WTC11 (cell line): ENCODE results near the gene PER1. TPM values are rescaled to one million over a fixed set of nuclear protein-coding genes. Genes with fewer than 3 reads are reported as not detected.

Experiments used
- ATF1 ChIP-seq: sonication (generic); formaldehyde crosslinking; IDR thresholded peaks from 2 replicates; pipeline ENCODE4 v1.8.1; 2023; ENCODE audit warnings: mild to moderate bottlenecking, moderate library complexity, missing genetic modification reagents
- CBFB ChIP-seq: sonication (generic); formaldehyde crosslinking; IDR thresholded peaks from 2 replicates; pipeline ENCODE4 v1.8.1; 2022; ENCODE audit warnings: mild to moderate bottlenecking, low read depth, missing genetic modification reagents
- CREM ChIP-seq: sonication (generic); formaldehyde crosslinking; IDR thresholded peaks from 2 replicates; pipeline ENCODE4 v1.8.1; 2022; ENCODE audit warnings: mild to moderate bottlenecking, missing genetic modification reagents, moderate library complexity
- E2F5 ChIP-seq: sonication (generic); formaldehyde crosslinking; IDR thresholded peaks from 2 replicates; pipeline ENCODE4 v1.8.1; 2022; ENCODE audit warnings: mild to moderate bottlenecking, moderate library complexity, missing genetic modification reagents
- ESRRA ChIP-seq: sonication (generic); formaldehyde crosslinking; IDR thresholded peaks from 2 replicates; pipeline ENCODE4 v1.8.1; 2022; ENCODE audit warnings: mild to moderate bottlenecking, missing genetic modification reagents, borderline replicate concordance
- FOXJ3 ChIP-seq: sonication (generic); formaldehyde crosslinking; IDR thresholded peaks from 2 replicates; pipeline ENCODE4 v1.9.0; 2021; ENCODE audit warnings: missing genetic modification reagents, mild to moderate bottlenecking, borderline replicate concordance
- FOXK1 ChIP-seq: sonication (generic); formaldehyde crosslinking; IDR thresholded peaks from 2 replicates; pipeline ENCODE4 v1.8.0; 2022; ENCODE audit warnings: mild to moderate bottlenecking, moderate library complexity, missing genetic modification reagents
- FOXP1 ChIP-seq: sonication (generic); formaldehyde crosslinking; IDR thresholded peaks from 2 replicates; pipeline ENCODE4 v1.8.0; 2022; ENCODE audit warnings: missing genetic modification reagents, mild to moderate bottlenecking, moderate library complexity, borderline replicate concordance
- FOXP4 ChIP-seq: sonication (generic); formaldehyde crosslinking; IDR thresholded peaks from 2 replicates; pipeline ENCODE4 v1.8.0; 2022; ENCODE audit warnings: mild to moderate bottlenecking, missing genetic modification reagents
- MYBL2 ChIP-seq: sonication (generic); formaldehyde crosslinking; IDR thresholded peaks from 2 replicates; pipeline ENCODE4 v1.8.1; 2023; ENCODE audit warnings: mild to moderate bottlenecking, moderate library complexity, missing genetic modification reagents
- NFYB ChIP-seq: sonication (generic); formaldehyde crosslinking; conservative IDR thresholded peaks from 2 replicates; pipeline ENCODE4 v1.8.0; 2022; ENCODE audit warnings: low read depth, missing genetic modification reagents
- NR3C1 ChIP-seq: sonication (generic); formaldehyde crosslinking; conservative IDR thresholded peaks from 2 replicates; pipeline ENCODE4 v1.8.1; 2023; ENCODE audit warnings: low read depth, mild to moderate bottlenecking, missing genetic modification reagents
- OVOL2 ChIP-seq: fragments of 250-450 bp; sonication (Bioruptor Pico); IDR thresholded peaks from 2 replicates; pipeline ENCODE4 v1.9.0; 2021; ENCODE audit warnings: mild to moderate bottlenecking, borderline replicate concordance
- PRDM15 ChIP-seq: sonication (generic); formaldehyde crosslinking; IDR thresholded peaks from 2 replicates; pipeline ENCODE4 v1.8.0; 2022; ENCODE audit warnings: missing genetic modification reagents
- PRRX2 ChIP-seq: fragments of 250-450 bp; sonication (Bioruptor Pico); IDR thresholded peaks from 2 replicates; pipeline ENCODE4 v1.8.0; 2021; ENCODE audit warnings: mild to moderate bottlenecking
- SMAD3 ChIP-seq: sonication (generic); formaldehyde crosslinking; IDR thresholded peaks from 2 replicates; pipeline ENCODE4 v1.8.0; 2022; ENCODE audit warnings: missing genetic modification reagents, mild to moderate bottlenecking, borderline replicate concordance
- SOX15 ChIP-seq: fragments of 250-450 bp; sonication (Bioruptor Pico); IDR thresholded peaks from 2 replicates; pipeline ENCODE4 v1.9.0; 2021; ENCODE audit warnings: mild to moderate bottlenecking
- ZNF219 ChIP-seq: sonication (generic); formaldehyde crosslinking; IDR thresholded peaks from 2 replicates; pipeline ENCODE4 v1.8.0; 2023; ENCODE audit warnings: missing genetic modification reagents, mild to moderate bottlenecking, borderline replicate concordance
- ZNF396 ChIP-seq: fragments of 250-450 bp; sonication (Bioruptor Pico); IDR thresholded peaks from 2 replicates; pipeline ENCODE4 v1.8.0; 2021; ENCODE audit warnings: mild to moderate bottlenecking, moderate library complexity, borderline replicate concordance
- ZNF532 ChIP-seq: fragments of 250-450 bp; sonication (Bioruptor Pico); IDR thresholded peaks from 2 replicates; pipeline ENCODE4 v1.9.0; 2021; ENCODE audit warnings: mild to moderate bottlenecking, borderline replicate concordance
- total RNA-seq: library from RNA; stranded (reverse); gene quantifications from 3 replicates; pipeline ENCODE4 v1.2.3, GENCODE V29; 2021
- TF ChIP-seq, protein P1 (sequence below): sonication (generic); formaldehyde crosslinking; IDR thresholded peaks from 2 replicates; pipeline ENCODE4 v1.8.1; 2023; ENCODE audit warnings: mild to moderate bottlenecking, missing genetic modification reagents
- TF ChIP-seq, protein P2 (sequence below): sonication (generic); formaldehyde crosslinking; IDR thresholded peaks from 2 replicates; pipeline ENCODE4 v1.8.1; 2023; ENCODE audit warnings: mild to moderate bottlenecking, missing genetic modification reagents
- TF ChIP-seq, protein P3 (sequence below): sonication (generic); formaldehyde crosslinking; IDR thresholded peaks from 2 replicates; pipeline ENCODE4 v1.8.0; 2022; ENCODE audit warnings: mild to moderate bottlenecking, missing genetic modification reagents

Gene PER1
- total RNA-seq, 1 experiment from 2014 or later = 46.9 TPM

DNA sequence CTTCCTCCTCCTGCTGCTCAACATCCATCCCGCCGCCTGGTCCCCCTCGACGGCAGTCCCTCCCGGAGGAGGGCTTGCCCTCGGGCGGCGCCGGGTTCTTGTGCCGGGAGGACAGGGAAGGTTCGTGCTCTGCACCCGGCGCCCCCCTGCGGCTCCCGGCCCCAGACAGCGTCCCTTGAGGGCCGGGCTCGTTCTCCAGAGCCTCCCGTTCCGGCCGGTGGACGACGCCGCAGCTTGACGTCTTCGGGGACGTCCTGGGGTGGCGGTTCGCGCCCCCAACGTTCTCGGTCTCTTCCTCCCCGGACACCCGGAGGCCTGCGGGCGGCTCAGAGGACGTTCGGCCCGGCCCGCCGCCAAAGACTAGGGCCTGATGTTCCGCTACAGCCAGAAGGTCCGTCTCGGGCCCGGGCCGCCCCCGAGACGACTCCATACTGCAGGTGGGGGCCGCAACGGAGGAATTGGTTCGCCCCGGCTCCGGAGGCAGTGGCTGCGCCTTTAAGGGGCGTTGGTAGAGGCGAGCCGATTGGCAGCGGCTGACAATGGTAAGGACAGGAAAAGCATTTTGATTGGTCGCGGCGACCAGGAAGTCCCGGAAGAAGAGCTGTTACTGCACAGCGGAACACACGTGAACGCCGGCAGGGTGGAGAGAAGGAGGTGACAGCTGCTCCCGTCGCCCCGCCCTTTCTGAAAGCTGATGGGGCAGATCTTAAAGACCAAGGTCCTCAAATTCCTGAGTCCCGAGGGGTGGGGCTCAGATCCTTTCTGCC is 37.7 kb upstream of the PER1 start, which contains the start of gene BORCS6 (continued):
- TF ChIP-seq MYBL2 (CRISPR knock-in tag) = peak; percentile 65; the same call in 1 of the 2 replicates
- 0 out of 2 replicates have a peak, but pooled peaks have one; percentile 36 for TF ChIP-seq FOXK1 (CRISPR knock-in tag)
- no peak for TF ChIP-seq OVOL2
- TF ChIP-seq, protein P1, sequence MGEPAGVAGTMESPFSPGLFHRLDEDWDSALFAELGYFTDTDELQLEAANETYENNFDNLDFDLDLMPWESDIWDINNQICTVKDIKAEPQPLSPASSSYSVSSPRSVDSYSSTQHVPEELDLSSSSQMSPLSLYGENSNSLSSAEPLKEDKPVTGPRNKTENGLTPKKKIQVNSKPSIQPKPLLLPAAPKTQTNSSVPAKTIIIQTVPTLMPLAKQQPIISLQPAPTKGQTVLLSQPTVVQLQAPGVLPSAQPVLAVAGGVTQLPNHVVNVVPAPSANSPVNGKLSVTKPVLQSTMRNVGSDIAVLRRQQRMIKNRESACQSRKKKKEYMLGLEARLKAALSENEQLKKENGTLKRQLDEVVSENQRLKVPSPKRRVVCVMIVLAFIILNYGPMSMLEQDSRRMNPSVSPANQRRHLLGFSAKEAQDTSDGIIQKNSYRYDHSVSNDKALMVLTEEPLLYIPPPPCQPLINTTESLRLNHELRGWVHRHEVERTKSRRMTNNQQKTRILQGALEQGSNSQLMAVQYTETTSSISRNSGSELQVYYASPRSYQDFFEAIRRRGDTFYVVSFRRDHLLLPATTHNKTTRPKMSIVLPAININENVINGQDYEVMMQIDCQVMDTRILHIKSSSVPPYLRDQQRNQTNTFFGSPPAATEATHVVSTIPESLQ (CRISPR knock-in tag) = no peak
- no peak for TF ChIP-seq NR3C1 (CRISPR knock-in tag)
- TF ChIP-seq FOXP1 = peak; percentile 77; the same call in 1 of the 2 replicates
- no peak for TF ChIP-seq ESRRA (CRISPR knock-in tag)
- no peak for TF ChIP-seq E2F5 (CRISPR knock-in tag)
- TF ChIP-seq ZNF219 (CRISPR knock-in tag) = no peak
- TF ChIP-seq CBFB (CRISPR knock-in tag) = no peak
- TF ChIP-seq, protein P2, sequence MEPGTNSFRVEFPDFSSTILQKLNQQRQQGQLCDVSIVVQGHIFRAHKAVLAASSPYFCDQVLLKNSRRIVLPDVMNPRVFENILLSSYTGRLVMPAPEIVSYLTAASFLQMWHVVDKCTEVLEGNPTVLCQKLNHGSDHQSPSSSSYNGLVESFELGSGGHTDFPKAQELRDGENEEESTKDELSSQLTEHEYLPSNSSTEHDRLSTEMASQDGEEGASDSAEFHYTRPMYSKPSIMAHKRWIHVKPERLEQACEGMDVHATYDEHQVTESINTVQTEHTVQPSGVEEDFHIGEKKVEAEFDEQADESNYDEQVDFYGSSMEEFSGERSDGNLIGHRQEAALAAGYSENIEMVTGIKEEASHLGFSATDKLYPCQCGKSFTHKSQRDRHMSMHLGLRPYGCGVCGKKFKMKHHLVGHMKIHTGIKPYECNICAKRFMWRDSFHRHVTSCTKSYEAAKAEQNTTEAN (CRISPR knock-in tag) = 0 out of 2 replicates have a peak, but pooled peaks have one; percentile 41
- no peak for TF ChIP-seq ZNF396 (CRISPR knock-in tag)
- no peak for TF ChIP-seq ATF1 (CRISPR knock-in tag)
- peak; percentile 9; the same call in 1 of the 2 replicates for TF ChIP-seq PRDM15 (CRISPR knock-in tag)
- peak; percentile 74 for TF ChIP-seq NFYB (CRISPR knock-in tag)
- no peak for TF ChIP-seq FOXJ3 (CRISPR knock-in tag)
- TF ChIP-seq CREM (CRISPR knock-in tag) = peak; percentile 63; the same call in 1 of the 2 replicates
- no peak for TF ChIP-seq PRRX2 (CRISPR knock-in tag)
- TF ChIP-seq, protein P3, sequence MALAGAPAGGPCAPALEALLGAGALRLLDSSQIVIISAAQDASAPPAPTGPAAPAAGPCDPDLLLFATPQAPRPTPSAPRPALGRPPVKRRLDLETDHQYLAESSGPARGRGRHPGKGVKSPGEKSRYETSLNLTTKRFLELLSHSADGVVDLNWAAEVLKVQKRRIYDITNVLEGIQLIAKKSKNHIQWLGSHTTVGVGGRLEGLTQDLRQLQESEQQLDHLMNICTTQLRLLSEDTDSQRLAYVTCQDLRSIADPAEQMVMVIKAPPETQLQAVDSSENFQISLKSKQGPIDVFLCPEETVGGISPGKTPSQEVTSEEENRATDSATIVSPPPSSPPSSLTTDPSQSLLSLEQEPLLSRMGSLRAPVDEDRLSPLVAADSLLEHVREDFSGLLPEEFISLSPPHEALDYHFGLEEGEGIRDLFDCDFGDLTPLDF = no peak
- no peak for TF ChIP-seq SOX15 (CRISPR knock-in tag)
- 0 out of 2 replicates have a peak, but pooled peaks have one; percentile 18 for TF ChIP-seq FOXP4 (CRISPR knock-in tag)
- TF ChIP-seq ZNF532 (CRISPR knock-in tag) = no peak
- TF ChIP-seq SMAD3 (CRISPR knock-in tag) = no peak; the same call in 1 of the 2 replicates
